OCI-LY7 (cell line): ENCODE results near the gene ATP2C2. TPM values are rescaled to one million over a fixed set of nuclear protein-coding genes. Genes with fewer than 3 reads are reported as not detected.

Experiments
- BruUV-seq: library from RNA; stranded (reverse); fragments of 400-500 nt; replicated peaks from 2 replicates; lab custom pipeline; 2021; lab: Mats Ljungman, UMichigan
- CTCF ChIA-PET: fragments of 300-600 bp; sonication (Branson Sonifier 250); formaldehyde crosslinking; loops from one replicate; lab custom pipeline; 2022; ENCODE audit warnings: antibody characterized with exemption; ENCODE audit not compliant: unreplicated experiment; lab: Charles Lee
- POLR2A ChIA-PET: fragments of 300-600 bp; sonication (Branson Sonifier 250); formaldehyde crosslinking; loops from one replicate; lab custom pipeline; 2022; ENCODE audit warnings: antibody characterized with exemption; lab: Charles Lee
- DNase-seq: peaks from one replicate; pipeline ENCODE4 v3.0.0-alpha.2; 2015; ENCODE audit warnings: low spot score
- H2AFZ ChIP-seq: fragments of 200-600 bp; sonication (generic), shearing (Covaris generic); 2 replicates; pipeline ENCODE4 v1.6.1; 2014; ENCODE audit warnings: mild to moderate bottlenecking, antibody characterized with exemption, low read length, moderate library complexity
- H3K27ac ChIP-seq: fragments of 200-600 bp; sonication (generic); 2 replicates; pipeline ENCODE4 v1.5.1; 2014; ENCODE audit warnings: mixed run types, low read depth, mild to moderate bottlenecking, moderate library complexity, low read length, inconsistent platforms; ENCODE audit not compliant: poor library complexity, severe bottlenecking
- H3K36me3 ChIP-seq: fragments of 200-600 bp; sonication (generic); 2 replicates; pipeline ENCODE4 v1.6.1; 2014; ENCODE audit warnings: mild to moderate bottlenecking, antibody characterized with exemption, low read length, moderate library complexity, mixed read lengths; ENCODE audit not compliant: insufficient read depth
- H3K4me1 ChIP-seq: fragments of 200-600 bp; sonication (generic); 2 replicates; pipeline ENCODE4 v1.5.1; 2014; ENCODE audit warnings: mild to moderate bottlenecking, low read length; ENCODE audit not compliant: insufficient read depth, poor library complexity, severe bottlenecking
- H3K4me2 ChIP-seq: fragments of 200-600 bp; sonication (generic); 2 replicates; pipeline ENCODE4 v1.6.1; 2014; ENCODE audit warnings: mild to moderate bottlenecking, low read length
- H3K4me3 ChIP-seq: fragments of 200-600 bp; sonication (generic); 2 replicates; pipeline ENCODE4 v1.5.1; 2014; ENCODE audit warnings: mild to moderate bottlenecking, low read depth, low read length; ENCODE audit not compliant: poor library complexity, severe bottlenecking
- H3K79me2 ChIP-seq: fragments of 200-600 bp; sonication (generic); 2 replicates; pipeline ENCODE4 v1.6.1; 2016; ENCODE audit warnings: low read depth, mild to moderate bottlenecking, low read length, moderate library complexity, mixed read lengths; ENCODE audit not compliant: insufficient read depth
- H3K9me2 ChIP-seq: fragments of 200-600 bp; sonication (generic); 2 replicates; pipeline ENCODE4 v1.6.1; 2016; ENCODE audit warnings: mild to moderate bottlenecking, low read length, mixed read lengths; ENCODE audit not compliant: insufficient read depth
- H3K9me3 ChIP-seq: fragments of 200-600 bp; sonication (generic); 2 replicates; pipeline ENCODE4 v1.6.1; 2014; ENCODE audit warnings: mild to moderate bottlenecking, mixed run types, low read length, mixed read lengths
- H4K20me1 ChIP-seq: fragments of 200-600 bp; sonication (generic); 2 replicates; pipeline ENCODE4 v1.6.1; 2014; ENCODE audit warnings: mild to moderate bottlenecking, antibody characterized with exemption, low read length, moderate library complexity, mixed read lengths; ENCODE audit not compliant: insufficient read depth
- EZH2phosphoT487 ChIP-seq: fragments of 200-600 bp; sonication (generic); IDR thresholded peaks from 2 replicates; pipeline ENCODE4 v1.6.1; 2018; ENCODE audit warnings: low read depth, borderline replicate concordance, mild to moderate bottlenecking, mixed run types, antibody characterized with exemption, low read length, moderate library complexity, mixed read lengths
- intact Hi-C: fragments of 100-400 bp; cut with micrococcal nuclease; formaldehyde crosslinking; loops from one replicate; pipeline ENCODE4 v1.10.0; 2022; ENCODE audit not compliant: unreplicated experiment
- total RNA-seq, 2 experiments: library from RNA; depleted of rRNA in 1 of 2; stranded (reverse); fragments of >200 nt in 1 of 2; shearing (Covaris generic) in 1 of 2; gene quantifications; 2 replicates each; pipeline ENCODE4 v1.2.3, GENCODE V29; 2014 to 2022
- TF ChIP-seq, protein P1 (sequence below): fragments of 200-600 bp; sonication (generic); conservative IDR thresholded peaks from 2 replicates; pipeline ENCODE4 v1.5.1; 2014; ENCODE audit warnings: mild to moderate bottlenecking, antibody characterized with exemption, low read length, moderate library complexity, mixed read lengths

The ATP2C2 gene
- total RNA-seq, 2 experiments from 2014 or later: 0.66 TPM; not detected in 1

DNA sequence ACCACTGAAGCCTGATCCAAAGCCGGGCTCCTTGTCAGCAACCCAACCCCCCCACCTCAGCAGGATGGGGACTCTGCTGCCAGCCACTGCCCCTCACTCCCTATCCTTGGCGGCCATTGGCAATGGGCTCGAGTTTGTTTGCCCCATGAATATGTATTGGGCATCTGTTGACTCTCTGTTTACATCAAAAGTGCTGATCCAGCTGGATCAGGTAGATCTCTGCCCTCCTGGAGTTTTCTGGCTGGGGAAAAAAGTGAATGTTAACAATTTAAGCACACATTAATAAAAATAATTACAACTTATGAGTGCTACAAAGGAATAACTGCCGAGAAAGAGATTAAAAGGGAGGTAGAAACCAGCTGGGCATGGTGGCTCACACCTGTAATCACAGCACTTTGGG is 62.5 kb downstream of the ATP2C2 start:
- no peak overlapping the region for H3K4me3 ChIP-seq
- no peaks in the 10 kb centered on the region for H4K20me1 ChIP-seq
- ChIA-PET CTCF (no interaction called here), POLR2A (no interaction called here)
- TF ChIP-seq, protein P1, sequence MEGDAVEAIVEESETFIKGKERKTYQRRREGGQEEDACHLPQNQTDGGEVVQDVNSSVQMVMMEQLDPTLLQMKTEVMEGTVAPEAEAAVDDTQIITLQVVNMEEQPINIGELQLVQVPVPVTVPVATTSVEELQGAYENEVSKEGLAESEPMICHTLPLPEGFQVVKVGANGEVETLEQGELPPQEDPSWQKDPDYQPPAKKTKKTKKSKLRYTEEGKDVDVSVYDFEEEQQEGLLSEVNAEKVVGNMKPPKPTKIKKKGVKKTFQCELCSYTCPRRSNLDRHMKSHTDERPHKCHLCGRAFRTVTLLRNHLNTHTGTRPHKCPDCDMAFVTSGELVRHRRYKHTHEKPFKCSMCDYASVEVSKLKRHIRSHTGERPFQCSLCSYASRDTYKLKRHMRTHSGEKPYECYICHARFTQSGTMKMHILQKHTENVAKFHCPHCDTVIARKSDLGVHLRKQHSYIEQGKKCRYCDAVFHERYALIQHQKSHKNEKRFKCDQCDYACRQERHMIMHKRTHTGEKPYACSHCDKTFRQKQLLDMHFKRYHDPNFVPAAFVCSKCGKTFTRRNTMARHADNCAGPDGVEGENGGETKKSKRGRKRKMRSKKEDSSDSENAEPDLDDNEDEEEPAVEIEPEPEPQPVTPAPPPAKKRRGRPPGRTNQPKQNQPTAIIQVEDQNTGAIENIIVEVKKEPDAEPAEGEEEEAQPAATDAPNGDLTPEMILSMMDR: no peak
- no peak for TF ChIP-seq EZH2phosphoT487
- intact Hi-C loops: no loop called here
- no peaks in the 10 kb centered on the region for H3K36me3 ChIP-seq
- no TSS peak for BruUV-seq
- H3K79me2 ChIP-seq: no peaks in the 10 kb centered on the region
- H3K9me2 ChIP-seq: no peaks in the 10 kb centered on the region
- no peak overlapping the region for H3K27ac ChIP-seq
- no peaks in the 10 kb centered on the region for H3K4me1 ChIP-seq
- DNase-seq: no peak
- H3K4me2 ChIP-seq: no peak overlapping the region
- H2AFZ ChIP-seq: no peak overlapping the region
- H3K9me3 ChIP-seq: no peaks in the 10 kb centered on the region

DNA sequence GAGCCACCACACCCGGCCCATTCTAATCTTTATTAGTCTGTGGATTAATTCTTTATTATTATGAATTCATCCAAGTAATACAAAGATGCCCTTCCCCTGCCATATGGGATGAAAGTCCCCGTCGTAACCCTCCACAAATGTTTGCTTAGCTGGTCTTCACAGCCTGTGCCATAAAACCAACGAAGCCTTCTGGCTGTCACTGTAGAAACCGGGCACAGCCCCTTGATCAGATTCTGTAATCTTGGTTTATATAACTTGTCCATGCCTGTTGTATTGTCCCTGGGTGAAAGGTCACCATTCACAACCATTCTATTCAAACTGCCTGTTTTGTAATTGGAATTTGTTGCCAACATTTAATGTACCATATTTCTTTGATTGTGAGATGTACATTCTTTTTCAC is 66.5 kb downstream of the ATP2C2 start:
- Histone ChIP-seq H3K4me1 (no peaks in the 10 kb centered on the region), H3K79me2 (no peaks in the 10 kb centered on the region), H2AFZ (no peak overlapping the region), H3K27ac (no peak overlapping the region), H3K9me3 (no peaks in the 10 kb centered on the region), H3K9me2 (no peaks in the 10 kb centered on the region), H3K4me2 (no peak overlapping the region), H3K4me3 (no peak overlapping the region), H3K36me3 (no peaks in the 10 kb centered on the region), H4K20me1 (no peaks in the 10 kb centered on the region)
- intact Hi-C loops: no loop called here
- DNase-seq: no peak
- ChIA-PET CTCF (no interaction called here), POLR2A (no interaction called here)
- TF ChIP-seq, protein P1: no peak
- no peak for TF ChIP-seq EZH2phosphoT487
- BruUV-seq: no TSS peak

- no peaks in the 10 kb centered on the region for H3K9me3 ChIP-seq
- H3K36me3 ChIP-seq: no peaks in the 10 kb centered on the region
- ChIA-PET CTCF (interaction anchor here (0.5 kb wide), 1 partner anchor 203 kb away, joined by 3 read pairs; no protein-coding TSS in a partner anchor), POLR2A (no interaction called here)
- H3K79me2 ChIP-seq: no peaks in the 10 kb centered on the region
- H3K4me1 ChIP-seq: no peaks in the 10 kb centered on the region
- no peaks in the 10 kb centered on the region for H3K9me2 ChIP-seq
- no peak overlapping the region for H3K4me3 ChIP-seq
- intact Hi-C loops: no loop called here
- TF ChIP-seq, protein P1: no peak
- no peak for TF ChIP-seq EZH2phosphoT487
- no TSS peak for BruUV-seq
- H3K4me2 ChIP-seq: no peak overlapping the region
- no peak for DNase-seq
- H2AFZ ChIP-seq: no peak overlapping the region
- no peak overlapping the region for H3K27ac ChIP-seq
- H4K20me1 ChIP-seq: no peaks in the 10 kb centered on the region
Measured at GRCh38 chr16:84436196-84436595, 67.9 kb downstream of the ATP2C2 start.
